Measurements from ENCODE around the gene HCN4. TPM values are rescaled to one million over a fixed set of nuclear protein-coding genes. Genes with fewer than 3 reads are reported as not detected.

HCN4 gene
- total RNA-seq, 4 donors from 2014 or later: not detected

DNA sequence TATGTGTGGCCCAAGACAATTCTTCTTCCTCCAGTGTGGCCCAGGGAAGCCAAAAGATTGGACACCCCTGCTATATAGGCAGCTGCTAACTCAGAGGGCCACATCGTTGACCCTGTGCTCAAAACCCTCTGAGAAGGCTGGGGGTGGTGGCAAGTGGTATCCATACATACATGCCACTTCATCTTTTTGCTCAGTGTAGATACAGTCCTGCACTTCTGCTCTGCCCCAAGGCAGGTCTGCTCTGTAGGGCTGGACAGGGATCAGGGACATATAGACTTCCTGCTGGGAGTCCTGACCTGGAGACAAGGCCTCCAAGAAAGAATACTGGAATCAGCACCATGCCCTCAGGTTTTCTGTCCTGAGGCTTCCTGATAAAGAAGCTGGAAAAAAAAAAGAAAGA lies 4.5 kb upstream of the HCN4 start:
- intact Hi-C loops (cut with DNase I): no loop called here
- no peak for TF ChIP-seq POLR2A (IDR thresholded peaks at IDR 0.05)
- no peak for TF ChIP-seq CTCF (IDR thresholded peaks at IDR 0.05)
- no peak overlapping the region for H3K4me3 ChIP-seq
- no peak overlapping the region for H3K27ac ChIP-seq
- peaks cover 0 to 13% (median 11%) of the 10 kb centered on the region in 3 donors for H3K4me1 ChIP-seq
- peaks cover 6 to 76% (median 13%) of the 10 kb centered on the region in 4 donors for H3K27me3 ChIP-seq
- H3K36me3 ChIP-seq: no peaks in the 10 kb centered on the region
- no peaks in the 10 kb centered on the region for H3K9me3 ChIP-seq
- WGBS, 2 donors: 33 to 82% methylated on average over 1 of the region's 1 CpG
- DNase-seq: no peak

DNA sequence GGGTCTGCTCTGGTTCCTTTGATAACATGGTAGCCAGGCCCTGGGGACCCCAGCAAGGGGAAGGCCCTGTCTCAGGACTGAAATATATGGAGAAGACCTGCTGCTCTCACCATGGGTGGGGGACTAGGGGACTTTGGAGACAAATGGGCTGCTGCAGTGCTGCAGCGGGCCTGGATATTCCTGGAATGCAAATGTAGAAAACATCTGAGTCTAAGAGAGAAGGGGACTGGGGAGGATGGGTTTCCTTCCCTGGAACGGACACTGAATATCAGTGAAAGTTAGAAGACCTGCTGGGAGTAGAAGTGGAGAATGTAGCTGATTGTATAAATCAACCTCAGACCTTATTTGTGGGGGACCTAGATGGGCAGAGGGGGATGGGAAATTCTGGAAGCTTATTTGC lies 3.1 kb upstream of the HCN4 start:
- Histone ChIP-seq H3K9me3 (no peaks in the 10 kb centered on the region), H3K4me1 (peaks cover 0 to 23% (median 16%) of the 10 kb centered on the region in 3 donors), H3K27me3 (peaks cover 6 to 90% (median 13%) of the 10 kb centered on the region in 4 donors), H3K36me3 (no peaks in the 10 kb centered on the region), H3K27ac (no peak overlapping the region), H3K4me3 (no peak overlapping the region)
- TF ChIP-seq CTCF (IDR thresholded peaks at IDR 0.05) (no peak), POLR2A (IDR thresholded peaks at IDR 0.05) (no peak)
- 33 to 46% methylated on average over 2 of the region's 2 CpGs for WGBS, 2 donors
- DNase-seq: no peak
- intact Hi-C loops (cut with DNase I): no loop called here

GRCh38 chr15:73370151-73370550 lies 1.4 kb upstream of the HCN4 start:
- H3K4me1 ChIP-seq: peaks cover 0 to 23% (median 16%) of the 10 kb centered on the region in 3 donors
- H3K9me3 ChIP-seq: no peaks in the 10 kb centered on the region
- intact Hi-C loops (cut with DNase I): no loop called here
- peaks cover 6 to 99% (median 13%) of the 10 kb centered on the region in 4 donors for H3K27me3 ChIP-seq
- H3K4me3 ChIP-seq: no peak overlapping the region
- no peaks in the 10 kb centered on the region for H3K36me3 ChIP-seq
- DNase-seq: no peak
- no peak overlapping the region for H3K27ac ChIP-seq
- 35 to 65% methylated on average over 3 of the region's 3 CpGs for WGBS, 2 donors
- TF ChIP-seq CTCF (IDR thresholded peaks at IDR 0.05): no peak
- no peak for TF ChIP-seq POLR2A (IDR thresholded peaks at IDR 0.05)

DNA sequence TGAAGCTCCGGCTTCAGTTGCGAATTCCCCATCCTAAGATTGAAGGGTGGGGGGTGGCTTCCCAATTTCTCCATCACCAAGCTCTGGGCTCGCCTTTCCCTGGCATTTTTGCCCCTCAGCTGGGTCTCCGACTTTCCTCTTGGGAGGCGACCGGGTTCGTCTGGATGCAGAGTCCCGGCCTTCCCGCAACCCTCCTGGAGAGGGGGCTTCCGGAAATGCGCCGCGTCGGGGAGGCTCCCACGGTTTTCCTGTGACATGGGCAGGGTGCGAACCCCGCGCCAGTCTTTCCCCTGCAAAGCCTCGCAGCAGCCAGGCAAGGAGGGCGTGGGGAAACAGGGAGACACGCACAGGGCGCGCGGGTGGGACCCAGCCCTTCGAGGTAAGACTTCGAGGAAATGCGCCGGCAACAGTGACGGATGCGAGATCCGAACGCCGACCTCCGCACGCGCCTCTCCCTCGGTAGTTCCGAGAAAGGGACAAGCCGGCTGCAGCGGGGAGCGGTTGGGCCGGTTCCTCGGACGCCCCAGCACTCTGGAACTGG lies 466 bp upstream of the HCN4 start:
- no peak for DNase-seq
- Histone ChIP-seq H3K4me3 (peak overlapping the region in 2 of 4 donors; percentile 41 to 59), H3K36me3 (no peaks in the 10 kb centered on the region), H3K27ac (no peak overlapping the region), H3K9me3 (no peaks in the 10 kb centered on the region), H3K27me3 (peaks cover 6 to 99% (median 13%) of the 10 kb centered on the region in 4 donors), H3K4me1 (peaks cover 0 to 23% (median 16%) of the 10 kb centered on the region in 3 donors)
- 1 to 11% methylated on average over 9 to 16 of the region's 44 CpGs for WGBS, 2 donors
- intact Hi-C loops (cut with DNase I): no loop called here
- no peak for TF ChIP-seq POLR2A (IDR thresholded peaks at IDR 0.05)
- TF ChIP-seq CTCF (IDR thresholded peaks at IDR 0.05): no peak

DNA sequence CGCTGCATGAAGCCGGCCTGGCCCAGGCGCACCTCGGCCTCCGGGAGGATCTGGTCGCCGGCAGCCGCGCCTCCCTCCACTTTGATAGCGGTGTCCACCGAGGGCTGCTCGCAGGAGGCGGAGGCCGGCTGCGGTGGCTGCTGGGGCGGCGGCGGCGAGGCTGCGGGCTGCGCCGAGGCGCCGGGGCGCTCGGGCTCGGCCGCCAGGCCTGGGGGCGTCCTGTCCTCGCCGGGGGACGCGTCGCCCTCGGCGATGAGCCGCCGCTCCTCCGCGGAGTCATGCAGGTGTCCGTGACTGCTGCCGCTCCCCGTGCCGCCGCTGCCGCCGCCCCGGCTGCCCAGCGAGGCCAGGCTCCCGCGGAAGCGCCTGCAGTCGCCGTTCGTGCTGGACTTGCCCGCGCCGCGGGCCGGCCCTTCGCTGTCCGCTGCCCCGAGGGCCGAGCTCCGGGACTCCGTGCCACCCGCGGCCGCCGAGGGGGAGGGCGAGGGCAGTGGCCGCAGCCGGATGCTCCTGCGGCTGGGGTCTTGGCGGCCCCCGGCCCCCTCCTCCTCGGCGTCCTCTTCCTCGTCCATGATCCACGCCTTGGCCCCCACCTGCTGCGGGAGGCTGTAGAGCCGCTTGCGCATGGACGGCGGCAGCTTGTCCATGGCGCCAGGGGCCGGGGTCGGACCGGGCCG lies 996 bp downstream of the HCN4 start:
- WGBS, 2 donors: no CpG with 5 or more reads among the region's 90 CpGs
- peaks cover 6 to 100% (median 13%) of the 10 kb centered on the region in 4 donors for H3K27me3 ChIP-seq
- TF ChIP-seq POLR2A (IDR thresholded peaks at IDR 0.05) (no peak), CTCF (IDR thresholded peaks at IDR 0.05) (no peak)
- H3K36me3 ChIP-seq: no peaks in the 10 kb centered on the region
- no peaks in the 10 kb centered on the region for H3K9me3 ChIP-seq
- peaks cover 0 to 23% (median 16%) of the 10 kb centered on the region in 3 donors for H3K4me1 ChIP-seq
- DNase-seq: no peak
- no peak overlapping the region for H3K27ac ChIP-seq
- intact Hi-C loops (cut with DNase I): no loop called here
- H3K4me3 ChIP-seq: peak overlapping the region; percentile 16 to 59 (median 33)

All from esophagus squamous epithelium (tissue), 5 donors.